Cardiac fibroblast (primary cell): Measurements from ENCODE around the gene MGA.
A peak's percentile ranks its signal among the peaks of the same experiment; 100 is the strongest.

ENCODE experiments used
- DNase-seq, 2 donors: peaks; one replicate each; pipeline versions ENCODE4 v3.0.0 to v3.0.0-alpha.2; 2010; ENCODE audit warnings: low read depth in 2 of 2
- H3K4me3 ChIP-seq, 2 donors: replicated peaks in 1 of 2; 1 replicate in 1 of 2; 2 replicates in 1 of 2; pipeline ENCODE4 v1.5.1; 2011; ENCODE audit warnings: low read depth in 2 of 2, low read length in 2 of 2, mild to moderate bottlenecking in 2 of 2, moderate library complexity in 1 of 2
- CTCF ChIP-seq: IDR thresholded peaks from one replicate; pipeline ENCODE4 v1.5.1; 2011; ENCODE audit warnings: low read depth, mild to moderate bottlenecking, low read length, inconsistent platforms

The MGA gene

GRCh38 chr15:41688671-41689070 lies 28.5 kb downstream of the MGA start:
- peak in 1 of 2 donors; percentile 24 for DNase-seq
- no peak for TF ChIP-seq CTCF
- H3K4me3 ChIP-seq: no peak overlapping the region

- no peak for DNase-seq
- no peak for TF ChIP-seq CTCF
- H3K4me3 ChIP-seq: no peak overlapping the region
Measured at GRCh38 chr15:41689083-41689482, 28.9 kb downstream of the MGA start.

GRCh38 chr15:41689834-41690233 lies 29.6 kb downstream of the MGA start:
- DNase-seq: no peak

GRCh38 chr15:41690636-41691035 lies 30.4 kb downstream of the MGA start:
- peak in 1 of 2 donors; percentile 14 for DNase-seq
- H3K4me3 ChIP-seq: no peak overlapping the region
- TF ChIP-seq CTCF: no peak

More at GRCh38 chr15:41689834-41690233, 29.6 kb downstream of the MGA start:
- no peak for TF ChIP-seq CTCF
- no peak overlapping the region for H3K4me3 ChIP-seq

GRCh38 chr15:41691471-41691870 lies 31.3 kb downstream of the MGA start:
- H3K4me3 ChIP-seq: peak overlapping the region in 1 of 2 donors; percentile 1
- TF ChIP-seq CTCF: no peak
- peak; percentile 19 to 62 for DNase-seq

GRCh38 chr15:41692049-41692448 lies 31.8 kb downstream of the MGA start:
- H3K4me3 ChIP-seq: no peak overlapping the region
- no peak for TF ChIP-seq CTCF
- DNase-seq: no peak

GRCh38 chr15:41693757-41694156 lies 33.6 kb downstream of the MGA start:
- TF ChIP-seq CTCF: no peak
- DNase-seq: no peak
- H3K4me3 ChIP-seq: no peak overlapping the region
